Measurements from ENCODE around the gene TECTA. TPM values are rescaled to one million over a fixed set of nuclear protein-coding genes. Genes with fewer than 3 reads are reported as not detected.

The TECTA gene
- 1 to 10 TPM in 1 of 2 donors, under 1 TPM in 1; under 0.01 to 5.9 TPM for total RNA-seq

- Histone ChIP-seq H3K4me3 (no peak within 1 kb of the TSS), H3K27me3 (no peaks in the 10 kb centered on the region), H3K27ac (no peak within 1 kb of the TSS), H3K36me3 (replicated peaks in 1 of 2; ENCODE audit: insufficient read depth in 1 of 2, low read depth in 2 of 2) (no peaks in the 10 kb centered on the region), H3K9me3 (no peaks in the 10 kb centered on the region), H3K4me1 (no peaks in the 10 kb centered on the region)
- 88 to 93% methylated on average over 2 of the region's 2 CpGs for WGBS, 2 donors
- DNase-seq (no peak), ATAC-seq (no peak)
- intact Hi-C loops (cut with DNase I) = no loop called here
- TF ChIP-seq POLR2A (IDR thresholded peaks at IDR 0.05) (no peak), CTCF (IDR thresholded peaks at IDR 0.05) (no peak)
Measured at GRCh38 chr11:121100943-121101342, at the start of gene TECTA. Gene TECTA, plus strand, starts transcription at chr11:121101243. Its CDS starts 1,423 bp downstream, at chr11:121102666.

GRCh38 chr11:121053244-121053643 lies 47.8 kb upstream of the TECTA start:
- intact Hi-C loops (cut with DNase I) = no loop called here
- Histone ChIP-seq H3K9me3 (no peaks in the 10 kb centered on the region), H3K4me3 (no peak overlapping the region), H3K27me3 (no peaks in the 10 kb centered on the region), H3K4me1 (peaks cover 9% of the 10 kb centered on the region), H3K27ac (no peak overlapping the region), H3K36me3 (replicated peaks in 1 of 2; ENCODE audit: insufficient read depth in 1 of 2, low read depth in 2 of 2) (peaks cover 0 to 25% of the 10 kb centered on the region in 2 donors)
- TF ChIP-seq POLR2A (IDR thresholded peaks at IDR 0.05) (no peak), CTCF (IDR thresholded peaks at IDR 0.05) (no peak)
- DNase-seq (no peak), ATAC-seq (no peak)
- 92 to 93% methylated on average over 4 of the region's 4 CpGs for WGBS, 2 donors

- no peaks in the 10 kb centered on the region for H3K9me3 ChIP-seq
- 95 to 100% methylated on average over 2 of the region's 2 CpGs for WGBS, 2 donors
- peaks cover 0 to 25% of the 10 kb centered on the region in 2 donors for H3K36me3 ChIP-seq (replicated peaks in 1 of 2; ENCODE audit: insufficient read depth in 1 of 2, low read depth in 2 of 2)
- no peaks in the 10 kb centered on the region for H3K4me1 ChIP-seq
- no peaks in the 10 kb centered on the region for H3K27me3 ChIP-seq
- ATAC-seq = no peak
- no peak for TF ChIP-seq CTCF (IDR thresholded peaks at IDR 0.05)
- TF ChIP-seq POLR2A (IDR thresholded peaks at IDR 0.05) = no peak
- no peak overlapping the region for H3K4me3 ChIP-seq
- no peak for DNase-seq
- intact Hi-C loops (cut with DNase I) = no loop called here
- no peak overlapping the region for H3K27ac ChIP-seq
Measured at GRCh38 chr11:121054266-121054665, 46.8 kb upstream of the TECTA start.

GRCh38 chr11:121055076-121055475 lies 46.0 kb upstream of the TECTA start:
- Histone ChIP-seq H3K27me3 (no peaks in the 10 kb centered on the region), H3K4me1 (no peaks in the 10 kb centered on the region), H3K9me3 (no peaks in the 10 kb centered on the region), H3K36me3 (replicated peaks in 1 of 2; ENCODE audit: insufficient read depth in 1 of 2, low read depth in 2 of 2) (peaks cover 0 to 25% of the 10 kb centered on the region in 2 donors), H3K4me3 (no peak overlapping the region), H3K27ac (no peak overlapping the region)
- ATAC-seq (no peak), DNase-seq (no peak)
- TF ChIP-seq POLR2A (IDR thresholded peaks at IDR 0.05) = no peak
- TF ChIP-seq CTCF (IDR thresholded peaks at IDR 0.05) = no peak
- intact Hi-C loops (cut with DNase I) = no loop called here
- WGBS, 2 donors = 89 to 92% methylated on average over 3 of the region's 3 CpGs

GRCh38 chr11:121057922-121058321 lies 43.1 kb upstream of the TECTA start:
- no peak overlapping the region for H3K4me3 ChIP-seq
- H3K9me3 ChIP-seq = no peaks in the 10 kb centered on the region
- intact Hi-C loops (cut with DNase I) = no loop called here
- no peak for ATAC-seq
- H3K27ac ChIP-seq = no peak overlapping the region
- H3K27me3 ChIP-seq = no peaks in the 10 kb centered on the region
- peaks cover 0 to 27% of the 10 kb centered on the region in 2 donors for H3K36me3 ChIP-seq (replicated peaks in 1 of 2; ENCODE audit: insufficient read depth in 1 of 2, low read depth in 2 of 2)
- TF ChIP-seq POLR2A (IDR thresholded peaks at IDR 0.05) (no peak), CTCF (IDR thresholded peaks at IDR 0.05) (no peak)
- H3K4me1 ChIP-seq = no peaks in the 10 kb centered on the region
- 76 to 81% methylated on average over 4 of the region's 4 CpGs for WGBS, 2 donors
- no peak for DNase-seq
